GM12873 (cell line): ENCODE results near the gene GCH1.

ENCODE experiments used
- TF ChIP-seq, protein P1 (sequence below): IDR thresholded peaks from 2 replicates; pipeline ENCODE4 v1.5.1; 2012; ENCODE audit warnings: low read depth, mild to moderate bottlenecking, moderate library complexity, low read length, control low read depth; ENCODE audit not compliant: insufficient read depth; ENCODE audit errors: missing control alignments

The GCH1 gene

GRCh38 chr14:54922598-54922997 lies 20.0 kb upstream of the GCH1 start:
- TF ChIP-seq, protein P1, sequence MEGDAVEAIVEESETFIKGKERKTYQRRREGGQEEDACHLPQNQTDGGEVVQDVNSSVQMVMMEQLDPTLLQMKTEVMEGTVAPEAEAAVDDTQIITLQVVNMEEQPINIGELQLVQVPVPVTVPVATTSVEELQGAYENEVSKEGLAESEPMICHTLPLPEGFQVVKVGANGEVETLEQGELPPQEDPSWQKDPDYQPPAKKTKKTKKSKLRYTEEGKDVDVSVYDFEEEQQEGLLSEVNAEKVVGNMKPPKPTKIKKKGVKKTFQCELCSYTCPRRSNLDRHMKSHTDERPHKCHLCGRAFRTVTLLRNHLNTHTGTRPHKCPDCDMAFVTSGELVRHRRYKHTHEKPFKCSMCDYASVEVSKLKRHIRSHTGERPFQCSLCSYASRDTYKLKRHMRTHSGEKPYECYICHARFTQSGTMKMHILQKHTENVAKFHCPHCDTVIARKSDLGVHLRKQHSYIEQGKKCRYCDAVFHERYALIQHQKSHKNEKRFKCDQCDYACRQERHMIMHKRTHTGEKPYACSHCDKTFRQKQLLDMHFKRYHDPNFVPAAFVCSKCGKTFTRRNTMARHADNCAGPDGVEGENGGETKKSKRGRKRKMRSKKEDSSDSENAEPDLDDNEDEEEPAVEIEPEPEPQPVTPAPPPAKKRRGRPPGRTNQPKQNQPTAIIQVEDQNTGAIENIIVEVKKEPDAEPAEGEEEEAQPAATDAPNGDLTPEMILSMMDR = no peak

DNA sequence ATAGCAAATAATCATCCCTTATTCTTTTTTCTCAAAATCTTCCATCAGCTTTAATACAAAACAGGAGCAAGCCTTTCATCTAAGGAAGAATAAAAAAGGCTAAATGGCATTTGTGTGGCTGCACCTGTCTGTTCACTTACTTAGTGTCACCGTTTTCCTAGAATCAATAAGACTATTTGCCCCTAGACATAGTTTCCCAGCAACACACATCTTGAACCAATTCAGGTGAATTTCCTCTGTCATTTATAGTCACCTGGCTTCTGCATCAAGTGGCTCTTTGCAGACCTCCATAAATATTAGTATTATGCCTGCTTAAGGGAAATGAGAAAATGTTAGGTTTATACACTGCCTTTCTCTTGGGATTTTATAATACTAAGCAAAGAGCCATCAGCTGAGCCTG lies 17.4 kb upstream of the GCH1 start:
- TF ChIP-seq, protein P1 = no peak

- TF ChIP-seq, protein P1 = no peak
Measured at GRCh38 chr14:54919330-54919729, 16.7 kb upstream of the GCH1 start.

DNA sequence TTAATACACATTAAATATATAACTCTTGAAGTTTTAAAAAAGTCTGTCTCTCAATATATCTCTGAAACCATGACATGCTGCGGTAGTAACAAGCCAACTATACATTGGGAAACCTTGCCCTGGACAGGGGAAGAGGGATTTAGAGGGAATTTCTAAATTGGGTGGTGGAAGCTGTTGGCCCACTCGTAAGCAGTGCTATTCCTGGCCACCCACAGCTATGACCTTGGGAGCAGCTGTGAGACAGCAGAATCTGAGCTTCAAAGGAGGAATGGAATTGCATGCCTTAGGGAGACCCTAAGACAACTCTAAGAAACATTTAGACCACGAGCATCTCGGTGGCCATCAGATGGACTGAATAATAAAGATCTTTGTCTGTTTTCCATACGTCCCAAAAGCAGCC lies 15.8 kb upstream of the GCH1 start:
- TF ChIP-seq, protein P1 = no peak

DNA sequence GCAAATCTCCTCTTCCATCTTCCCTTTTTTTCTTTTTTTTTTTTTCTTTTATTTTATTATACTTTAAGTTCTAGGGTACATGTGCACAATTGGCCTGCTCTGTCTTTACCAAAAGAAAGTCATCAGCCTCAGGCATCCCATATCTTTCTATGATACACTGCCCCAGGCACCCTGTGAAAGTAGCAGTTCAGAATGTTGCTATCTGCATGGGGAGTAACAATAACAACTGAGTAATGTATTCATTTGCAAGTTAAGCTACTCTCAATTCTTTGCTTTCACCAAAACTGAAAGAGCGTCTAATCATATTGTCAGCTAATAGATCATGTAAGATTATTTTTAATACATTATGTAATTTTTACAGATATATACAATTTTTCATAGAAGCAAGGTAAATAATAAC lies 13.5 kb upstream of the GCH1 start:
- TF ChIP-seq, protein P1 = no peak

GRCh38 chr14:54909817-54910558 lies 7.4 kb upstream of the GCH1 start:
- TF ChIP-seq, protein P1 = no peak

DNA sequence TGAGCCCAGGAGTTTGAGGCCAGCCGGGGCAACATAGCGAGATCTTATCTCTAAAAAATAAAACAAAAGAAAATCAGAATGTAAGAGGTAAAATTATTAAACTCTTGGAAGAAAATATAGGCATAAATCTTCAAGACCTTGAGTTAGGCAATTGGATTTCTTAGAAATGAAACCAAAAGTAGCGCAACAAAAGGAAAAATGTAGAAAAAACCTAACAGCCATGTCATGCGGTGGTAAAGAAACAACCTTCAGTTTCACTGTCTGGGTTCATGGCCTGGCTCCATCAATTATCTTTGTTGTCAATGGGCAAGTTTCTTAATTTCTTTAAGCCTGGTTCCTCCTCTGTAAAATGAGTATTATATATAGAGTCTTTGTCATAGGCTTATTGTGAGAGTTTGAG lies 5.6 kb upstream of the GCH1 start:
- TF ChIP-seq, protein P1 = no peak

- TF ChIP-seq, protein P1 = no peak
Measured at GRCh38 chr14:54906075-54906474, 3.4 kb upstream of the GCH1 start.
